Colonic mucosa (tissue), 4 donors: Measurements from ENCODE around the gene GARNL3. TPM values are rescaled to one million over a fixed set of nuclear protein-coding genes. Genes with fewer than 3 reads are reported as not detected.

Experiments used
- DNase-seq: peaks from one replicate; pipeline ENCODE4 v3.0.0-alpha.2; 2020
- H3K27ac ChIP-seq: fragments of 200-600 bp; one replicate; pipeline ENCODE4 v1.8.0; 2021
- H3K27me3 ChIP-seq: fragments of 200-600 bp; one replicate; pipeline ENCODE4 v1.8.0; 2021
- H3K36me3 ChIP-seq: fragments of 200-600 bp; one replicate; pipeline ENCODE4 v1.8.0; 2021
- H3K4me1 ChIP-seq: fragments of 200-600 bp; one replicate; pipeline ENCODE4 v1.8.0; 2021; ENCODE audit warnings: mild to moderate bottlenecking
- H3K4me3 ChIP-seq: fragments of 200-600 bp; one replicate; pipeline ENCODE4 v1.8.0; 2021
- H3K9ac ChIP-seq, 2 donors: one replicate each; pipeline ENCODE4 v1.7.0; 2013; ENCODE audit warnings: control low read depth in 2 of 2, low read depth in 2 of 2, low read length in 2 of 2
- H3K9me3 ChIP-seq: fragments of 200-600 bp; one replicate; pipeline ENCODE4 v1.8.0; 2021
- CTCF ChIP-seq: fragments of 200-600 bp; IDR thresholded peaks from one replicate; pipeline ENCODE4 v1.8.0; 2022; ENCODE audit warnings: antibody characterized with exemption, mild to moderate bottlenecking
- intact Hi-C: fragments of 100-400 bp; cut with DNase I; formaldehyde crosslinking; loops from one replicate; pipeline ENCODE4 v1.14.1; 2022
- total RNA-seq, 2 donors: library from RNA; stranded (reverse); fragmentation: NEBNext Ultra II Directional in 1 of 2; extraction: Animal tissue kit (Norgen Biotek cat#: 25700) in 1 of 2; gene quantifications; one replicate each; pipeline ENCODE4 v1.2.1, GENCODE V29; 2021
- donor health status: healthy.
- donor health status: DM: no; HTN: no; CAD: no.
- donor health status: DM: no; HTN: no; CAD: no.

Gene GARNL3
- total RNA-seq, 2 donors from 2014 or later, result 4.1 to 5.1 TPM

GRCh38 chr9:127406799-127407491 is 142.4 kb downstream of the GARNL3 start:
- no peaks in the 10 kb centered on the region for H3K4me1 ChIP-seq
- no peaks in the 10 kb centered on the region for H3K9me3 ChIP-seq
- DNase-seq, result no peak
- no peak for TF ChIP-seq CTCF
- no peaks in the 10 kb centered on the region for H3K27me3 ChIP-seq
- intact Hi-C loops, result no loop called here
- no peaks in the 10 kb centered on the region for H3K36me3 ChIP-seq
- no peak overlapping the region for H3K4me3 ChIP-seq
- H3K9ac ChIP-seq, result no peak overlapping the region
- no peak overlapping the region for H3K27ac ChIP-seq

- DNase-seq, result no peak
- Histone ChIP-seq H3K27ac (no peak overlapping the region), H3K9ac (no peak overlapping the region), H3K36me3 (no peaks in the 10 kb centered on the region), H3K9me3 (no peaks in the 10 kb centered on the region), H3K4me1 (no peaks in the 10 kb centered on the region), H3K4me3 (no peak overlapping the region), H3K27me3 (no peaks in the 10 kb centered on the region)
- intact Hi-C loops, result no loop called here
- no peak for TF ChIP-seq CTCF
Observed at GRCh38 chr9:127407492-127407843, 142.9 kb downstream of the GARNL3 start.

- H3K36me3 ChIP-seq, result no peaks in the 10 kb centered on the region
- no peak overlapping the region for H3K27ac ChIP-seq
- H3K27me3 ChIP-seq, result no peaks in the 10 kb centered on the region
- no peak for DNase-seq
- H3K4me3 ChIP-seq, result no peak overlapping the region
- H3K4me1 ChIP-seq, result no peaks in the 10 kb centered on the region
- no peak overlapping the region for H3K9ac ChIP-seq
- no peaks in the 10 kb centered on the region for H3K9me3 ChIP-seq
- TF ChIP-seq CTCF, result no peak
- intact Hi-C loops, result no loop called here
Observed at GRCh38 chr9:127411122-127411521, 146.5 kb downstream of the GARNL3 start.

GRCh38 chr9:127415141-127415540 is 150.6 kb downstream of the GARNL3 start:
- intact Hi-C loops, result no loop called here
- Histone ChIP-seq H3K4me3 (no peak overlapping the region), H3K9me3 (no peaks in the 10 kb centered on the region), H3K27me3 (no peaks in the 10 kb centered on the region), H3K9ac (no peak overlapping the region), H3K4me1 (no peaks in the 10 kb centered on the region), H3K36me3 (no peaks in the 10 kb centered on the region), H3K27ac (no peak overlapping the region)
- no peak for TF ChIP-seq CTCF
- no peak for DNase-seq

- H3K36me3 ChIP-seq, result no peaks in the 10 kb centered on the region
- H3K9ac ChIP-seq, result no peak overlapping the region
- no peak for TF ChIP-seq CTCF
- H3K27me3 ChIP-seq, result no peaks in the 10 kb centered on the region
- no peak for DNase-seq
- intact Hi-C loops, result no loop called here
- no peak overlapping the region for H3K4me3 ChIP-seq
- no peak overlapping the region for H3K27ac ChIP-seq
- no peaks in the 10 kb centered on the region for H3K9me3 ChIP-seq
- H3K4me1 ChIP-seq, result no peaks in the 10 kb centered on the region
Observed at GRCh38 chr9:127415657-127416056, 151.1 kb downstream of the GARNL3 start.
